Middle frontal gyrus (tissue), 1 donor: ENCODE measurements around the gene ICAM3.

Experiments used
- DNase-seq: peaks from one replicate; pipeline ENCODE4 v3.0.0-alpha.2; 2015; ENCODE audit warnings: low spot score; ENCODE audit errors: extremely low spot score

The ICAM3 gene

GRCh38 chr19:10321417-10321797 is 18.0 kb downstream of the ICAM3 start:
- DNase-seq: no peak

GRCh38 chr19:10320602-10321416 is 18.6 kb downstream of the ICAM3 start:
- no peak for DNase-seq

GRCh38 chr19:10318807-10319682 is 20.4 kb downstream of the ICAM3 start:
- DNase-seq: no peak

- no peak for DNase-seq
Measured at GRCh38 chr19:10317857-10318462, 21.5 kb downstream of the ICAM3 start.

GRCh38 chr19:10317045-10317856 is 22.2 kb downstream of the ICAM3 start:
- DNase-seq: no peak

GRCh38 chr19:10316229-10317044 is 23.0 kb downstream of the ICAM3 start:
- DNase-seq: no peak

- DNase-seq: peak; percentile 72
Measured at GRCh38 chr19:10315335-10316214, 23.8 kb downstream of the ICAM3 start, which contains the start of gene FDX2. Gene FDX2, minus strand, starts transcription at chr19:10316015. Its CDS starts 19 bp downstream, at chr19:10315996.

GRCh38 chr19:10309423-10309822 is 30.0 kb downstream of the ICAM3 start, which contains the start of gene ZGLP1:
Gene ZGLP1, minus strand, starts transcription at chr19:10309815.
- DNase-seq: no peak

GRCh38 chr19:10306327-10306726 is 33.1 kb downstream of the ICAM3 start:
- DNase-seq: no peak

GRCh38 chr19:10305139-10305806 is 34.2 kb downstream of the ICAM3 start:
- peak; percentile 43 for DNase-seq

GRCh38 chr19:10299545-10300458 is 39.6 kb downstream of the ICAM3 start:
- DNase-seq: no peak

GRCh38 chr19:10295847-10296591 is 43.4 kb downstream of the ICAM3 start:
- DNase-seq: no peak

- DNase-seq: no peak
Measured at GRCh38 chr19:10295305-10295846, 44.0 kb downstream of the ICAM3 start.

- no peak for DNase-seq
Measured at GRCh38 chr19:10294368-10294697, 45.1 kb downstream of the ICAM3 start.

- no peak for DNase-seq
Measured at GRCh38 chr19:10293637-10294367, 45.6 kb downstream of the ICAM3 start.
